Subcutaneous abdominal adipose tissue (tissue), 5 donors: Measurements from ENCODE around the gene GP9.
"Not testable (repeated sequence)": the region's sequence is repeated elsewhere in the genome, so short reads cannot be mapped to it uniquely, and the experiment has no call there.

Experiments
- H3K27ac ChIP-seq: one replicate; pipeline ENCODE4 v1.7.0; 2013; ENCODE audit warnings: low read depth, mild to moderate bottlenecking, inconsistent platforms, low read length, moderate library complexity
- H3K27me3 ChIP-seq, 5 donors: one replicate each; pipeline ENCODE4 v1.7.0; 2013; ENCODE audit warnings: low read length in 5 of 5, inconsistent platforms in 1 of 5; ENCODE audit not compliant: control insufficient read depth in 5 of 5, insufficient read depth in 4 of 5
- H3K36me3 ChIP-seq, 5 donors: one replicate each; pipeline ENCODE4 v1.7.0; 2013; ENCODE audit warnings: low read length in 5 of 5; ENCODE audit not compliant: control insufficient read depth in 5 of 5, insufficient read depth in 5 of 5
- H3K4me1 ChIP-seq, 5 donors: one replicate each; pipeline ENCODE4 v1.7.0; 2013; ENCODE audit warnings: low read length in 5 of 5, mild to moderate bottlenecking in 3 of 5, moderate library complexity in 1 of 5; ENCODE audit not compliant: control insufficient read depth in 5 of 5, insufficient read depth in 5 of 5
- H3K4me3 ChIP-seq, 5 donors: one replicate each; pipeline ENCODE4 v1.7.0; 2013; ENCODE audit warnings: low read length in 5 of 5, low read depth in 1 of 5
- H3K9ac ChIP-seq, 5 donors: one replicate each; pipeline ENCODE4 v1.7.0; 2013; ENCODE audit warnings: low read length in 5 of 5, mild to moderate bottlenecking in 4 of 5, moderate library complexity in 3 of 5
- H3K9me3 ChIP-seq, 5 donors: one replicate each; pipeline ENCODE4 v1.7.0; 2013; ENCODE audit warnings: low read length in 5 of 5; ENCODE audit not compliant: control insufficient read depth in 5 of 5
- donor health status: healthy.
- donor health status: healthy.
- donor health status: healthy.
- donor health status: healthy.
- donor health status: healthy.

The GP9 gene

GRCh38 chr3:129067719-129068118, 7.1 kb downstream of the GP9 start:
- H3K4me1 ChIP-seq = peaks cover 0 to 13% (median 8%) of the 10 kb centered on the region in 5 donors
- H3K9me3 ChIP-seq, H3K4me3 ChIP-seq, H3K36me3 ChIP-seq, H3K27me3 ChIP-seq, H3K27ac ChIP-seq, H3K9ac ChIP-seq: not testable (repeated sequence)

DNA sequence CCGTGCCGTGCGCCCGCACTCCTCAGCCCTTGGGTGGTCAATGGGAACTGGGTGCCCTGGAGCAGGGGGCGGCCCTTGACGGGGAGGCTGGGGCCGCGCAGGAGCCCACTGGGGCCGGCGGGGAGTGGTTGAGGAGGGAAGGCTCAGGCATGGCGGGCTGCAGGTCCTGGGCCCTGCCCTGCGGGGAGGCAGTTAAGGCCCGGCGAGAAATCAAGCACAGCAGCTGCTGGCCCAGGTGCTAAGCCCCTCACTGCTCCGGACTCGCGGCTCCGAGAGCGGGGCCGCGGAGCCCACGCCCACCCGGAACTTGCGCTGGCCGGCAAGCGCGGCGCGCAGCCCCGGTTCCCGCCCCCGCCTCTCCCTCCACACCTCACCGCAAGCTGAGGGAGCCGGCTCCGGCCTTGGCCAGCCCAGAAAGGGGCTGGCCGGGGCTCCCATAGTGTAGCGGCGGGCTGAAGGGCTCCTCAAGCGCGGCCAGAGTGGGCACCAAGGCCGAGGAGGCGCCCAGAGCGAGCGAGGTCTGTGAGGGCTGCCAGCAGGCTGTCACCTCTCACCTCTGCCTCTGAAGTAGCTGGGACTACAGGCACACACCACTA, 7.8 kb downstream of the GP9 start:
- Histone ChIP-seq H3K27me3 (no peaks in the 10 kb centered on the region), H3K4me3 (peak overlapping the region in 4 of 5 donors; percentile 41 to 62 (median 56)), H3K36me3 (no peaks in the 10 kb centered on the region), H3K9me3 (no peaks in the 10 kb centered on the region), H3K4me1 (peaks cover 0 to 13% (median 8%) of the 10 kb centered on the region in 5 donors), H3K27ac (no peak overlapping the region), H3K9ac (peak overlapping the region in 3 of 5 donors; percentile 42 to 59 (median 46))

DNA sequence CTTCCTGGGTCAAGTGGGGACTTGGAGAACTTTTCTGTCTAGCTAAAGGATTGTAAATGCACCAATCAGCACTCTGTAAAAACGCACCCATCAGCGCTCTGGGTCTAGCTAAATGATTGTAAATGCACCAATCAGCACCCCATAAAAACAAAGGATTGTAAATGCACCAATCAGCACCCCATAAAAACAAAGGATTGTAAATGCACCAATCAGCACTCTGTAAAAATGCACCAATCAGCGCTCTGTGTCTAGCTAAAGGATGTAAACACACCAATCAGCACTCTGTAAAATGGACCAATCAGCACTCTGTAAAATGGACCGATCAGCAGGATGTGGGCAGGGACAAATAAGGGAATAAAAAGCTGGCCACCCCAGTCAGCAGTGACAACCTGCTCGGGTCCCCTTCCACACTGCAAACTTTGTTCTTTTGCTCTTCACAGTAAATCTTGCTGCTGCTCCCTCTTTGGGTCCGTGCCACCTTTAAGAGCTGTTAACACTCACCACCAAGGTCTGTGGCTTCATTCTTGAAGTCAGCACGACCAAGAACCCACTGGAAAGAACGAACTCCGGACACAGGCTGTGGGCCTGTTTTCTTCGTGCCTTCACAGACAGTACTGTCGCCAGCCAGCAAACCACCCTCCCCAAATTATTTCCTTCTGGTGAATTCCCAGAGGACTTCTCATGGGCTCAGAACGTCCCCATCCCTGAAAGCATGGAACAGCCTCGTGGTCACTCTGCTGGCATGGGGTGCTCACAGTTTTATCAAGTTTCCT, 8.9 kb downstream of the GP9 start:
- H3K9me3 ChIP-seq, H3K27me3 ChIP-seq, H3K27ac ChIP-seq, H3K9ac ChIP-seq, H3K36me3 ChIP-seq, H3K4me3 ChIP-seq: not testable (repeated sequence)
- H3K4me1 ChIP-seq = peaks cover 0 to 13% (median 8%) of the 10 kb centered on the region in 5 donors

DNA sequence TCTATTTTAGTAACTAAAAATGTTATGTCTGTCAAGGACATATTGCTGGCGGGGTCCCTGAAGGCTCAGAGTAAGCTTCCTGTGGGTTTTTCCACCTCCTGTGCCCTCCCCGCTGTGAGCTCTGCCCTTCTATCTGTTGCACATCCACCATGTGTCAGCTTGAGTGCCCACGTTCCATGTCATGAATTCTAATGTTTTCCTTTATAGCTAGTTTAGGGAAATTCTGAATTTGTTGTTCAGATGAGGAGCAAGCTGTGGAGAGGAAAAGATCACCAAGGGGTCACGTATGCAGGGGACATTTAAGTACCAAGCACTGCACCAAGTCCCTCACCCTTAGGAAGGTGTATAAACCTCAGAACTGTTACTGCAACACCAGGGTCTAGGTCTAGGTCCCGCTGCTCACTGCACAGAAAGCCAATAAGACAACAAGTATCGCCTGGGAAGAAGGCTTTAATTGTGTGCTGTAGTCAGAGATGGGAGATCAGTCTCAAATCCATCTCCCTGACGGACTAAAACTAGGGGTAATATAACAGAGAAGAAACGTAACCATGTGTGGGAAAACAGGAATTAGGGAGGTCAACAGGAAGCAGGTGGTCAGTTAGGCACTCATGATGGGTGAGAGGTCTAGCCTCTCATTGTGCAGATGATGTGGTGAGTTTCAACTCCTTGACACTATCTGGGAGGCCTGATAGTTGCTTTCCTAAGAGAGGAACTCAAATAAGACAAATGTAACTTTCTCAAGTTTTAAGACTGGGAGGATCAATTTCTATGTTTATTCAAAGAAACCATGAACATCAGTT, 9.7 kb downstream of the GP9 start:
- H3K36me3 ChIP-seq = no peaks in the 10 kb centered on the region
- no peak overlapping the region for H3K9ac ChIP-seq
- no peaks in the 10 kb centered on the region for H3K9me3 ChIP-seq
- no peaks in the 10 kb centered on the region for H3K27me3 ChIP-seq
- H3K4me3 ChIP-seq = no peak overlapping the region
- H3K4me1 ChIP-seq = peaks cover 0 to 13% (median 8%) of the 10 kb centered on the region in 5 donors
- no peak overlapping the region for H3K27ac ChIP-seq

- Histone ChIP-seq H3K36me3 (no peaks in the 10 kb centered on the region), H3K4me1 (no peaks in the 10 kb centered on the region), H3K4me3 (no peak overlapping the region), H3K27ac (no peak overlapping the region), H3K27me3 (peaks cover 0 to 7% (median 0%) of the 10 kb centered on the region in 5 donors), H3K9ac (no peak overlapping the region), H3K9me3 (no peaks in the 10 kb centered on the region)
These were observed 16.6 kb downstream of the GP9 start for GRCh38 chr3:129077222-129077621.

GRCh38 chr3:129078510-129078909, 17.9 kb downstream of the GP9 start:
- peaks cover 0 to 7% (median 0%) of the 10 kb centered on the region in 5 donors for H3K27me3 ChIP-seq
- no peaks in the 10 kb centered on the region for H3K36me3 ChIP-seq
- no peaks in the 10 kb centered on the region for H3K4me1 ChIP-seq
- no peak overlapping the region for H3K9ac ChIP-seq
- H3K27ac ChIP-seq = no peak overlapping the region
- H3K9me3 ChIP-seq = no peaks in the 10 kb centered on the region
- no peak overlapping the region for H3K4me3 ChIP-seq

DNA sequence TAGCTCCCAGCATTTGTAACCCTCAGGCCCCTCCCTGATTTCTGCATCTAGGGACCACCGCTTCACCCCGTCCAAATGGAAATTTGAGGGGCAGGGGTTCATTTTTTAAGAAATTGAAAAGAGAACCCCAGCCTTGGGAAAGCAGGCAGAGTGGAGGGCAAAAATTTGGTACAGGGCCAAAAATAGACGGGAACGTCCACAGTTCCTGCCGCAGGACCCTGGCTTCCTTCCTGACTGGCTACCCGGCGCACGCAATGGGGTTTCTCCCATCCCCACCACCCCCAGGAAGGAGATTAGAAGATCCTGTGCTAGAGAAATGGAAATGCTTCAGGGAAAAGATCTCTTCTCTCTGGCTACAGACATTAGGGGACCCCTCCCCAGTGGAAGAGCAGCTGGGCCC, 20.9 kb downstream of the GP9 start:
- no peak overlapping the region for H3K4me3 ChIP-seq
- H3K27ac ChIP-seq = no peak overlapping the region
- no peaks in the 10 kb centered on the region for H3K9me3 ChIP-seq
- H3K36me3 ChIP-seq = no peaks in the 10 kb centered on the region
- H3K27me3 ChIP-seq = peaks cover 0 to 7% (median 0%) of the 10 kb centered on the region in 5 donors
- no peaks in the 10 kb centered on the region for H3K4me1 ChIP-seq
- H3K9ac ChIP-seq = no peak overlapping the region

GRCh38 chr3:129082026-129082425, 21.4 kb downstream of the GP9 start:
- Histone ChIP-seq H3K9ac (no peak overlapping the region), H3K27me3 (peaks cover 0 to 7% (median 0%) of the 10 kb centered on the region in 5 donors), H3K4me3 (no peak overlapping the region), H3K36me3 (no peaks in the 10 kb centered on the region), H3K27ac (no peak overlapping the region), H3K4me1 (peaks cover 0 to 4% (median 3%) of the 10 kb centered on the region in 5 donors), H3K9me3 (no peaks in the 10 kb centered on the region)

DNA sequence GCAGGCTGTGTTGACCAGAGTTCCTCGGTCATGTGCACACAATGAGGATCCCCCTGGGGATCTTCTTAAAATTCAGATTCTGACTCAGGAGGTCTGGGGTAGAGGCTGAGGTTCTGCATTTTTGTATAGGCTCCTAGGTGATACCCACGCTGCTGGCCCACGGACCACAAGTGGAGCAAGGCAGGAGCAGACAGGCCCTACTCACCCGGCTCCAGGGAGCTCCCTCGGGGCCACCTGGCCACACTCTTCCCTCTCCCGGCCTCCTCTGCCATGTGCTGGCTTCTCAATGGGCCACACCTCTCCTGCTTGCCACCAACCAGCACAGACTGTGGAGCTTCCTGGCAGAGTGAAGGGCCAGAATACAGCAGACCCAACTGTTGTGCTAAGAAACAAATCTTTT, 23.9 kb downstream of the GP9 start:
- Histone ChIP-seq H3K4me1 (peaks cover 2 to 8% (median 7%) of the 10 kb centered on the region in 5 donors), H3K36me3 (no peaks in the 10 kb centered on the region), H3K9me3 (no peaks in the 10 kb centered on the region), H3K27ac (no peak overlapping the region), H3K4me3 (no peak overlapping the region), H3K9ac (no peak overlapping the region), H3K27me3 (peaks cover 0 to 7% (median 0%) of the 10 kb centered on the region in 5 donors)
